NCI-H1105 (cell line): ENCODE results near the gene TCP11L1.
A peak's percentile ranks its signal among the peaks of the same experiment; 100 is the strongest.

Source experiments
- DNase-seq: peaks from one replicate; lab custom pipeline; 2025; lab: John Stamatoyannopoulos, UW

TCP11L1 gene, protein sequence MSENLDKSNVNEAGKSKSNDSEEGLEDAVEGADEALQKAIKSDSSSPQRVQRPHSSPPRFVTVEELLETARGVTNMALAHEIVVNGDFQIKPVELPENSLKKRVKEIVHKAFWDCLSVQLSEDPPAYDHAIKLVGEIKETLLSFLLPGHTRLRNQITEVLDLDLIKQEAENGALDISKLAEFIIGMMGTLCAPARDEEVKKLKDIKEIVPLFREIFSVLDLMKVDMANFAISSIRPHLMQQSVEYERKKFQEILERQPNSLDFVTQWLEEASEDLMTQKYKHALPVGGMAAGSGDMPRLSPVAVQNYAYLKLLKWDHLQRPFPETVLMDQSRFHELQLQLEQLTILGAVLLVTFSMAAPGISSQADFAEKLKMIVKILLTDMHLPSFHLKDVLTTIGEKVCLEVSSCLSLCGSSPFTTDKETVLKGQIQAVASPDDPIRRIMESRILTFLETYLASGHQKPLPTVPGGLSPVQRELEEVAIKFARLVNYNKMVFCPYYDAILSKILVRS

DNA sequence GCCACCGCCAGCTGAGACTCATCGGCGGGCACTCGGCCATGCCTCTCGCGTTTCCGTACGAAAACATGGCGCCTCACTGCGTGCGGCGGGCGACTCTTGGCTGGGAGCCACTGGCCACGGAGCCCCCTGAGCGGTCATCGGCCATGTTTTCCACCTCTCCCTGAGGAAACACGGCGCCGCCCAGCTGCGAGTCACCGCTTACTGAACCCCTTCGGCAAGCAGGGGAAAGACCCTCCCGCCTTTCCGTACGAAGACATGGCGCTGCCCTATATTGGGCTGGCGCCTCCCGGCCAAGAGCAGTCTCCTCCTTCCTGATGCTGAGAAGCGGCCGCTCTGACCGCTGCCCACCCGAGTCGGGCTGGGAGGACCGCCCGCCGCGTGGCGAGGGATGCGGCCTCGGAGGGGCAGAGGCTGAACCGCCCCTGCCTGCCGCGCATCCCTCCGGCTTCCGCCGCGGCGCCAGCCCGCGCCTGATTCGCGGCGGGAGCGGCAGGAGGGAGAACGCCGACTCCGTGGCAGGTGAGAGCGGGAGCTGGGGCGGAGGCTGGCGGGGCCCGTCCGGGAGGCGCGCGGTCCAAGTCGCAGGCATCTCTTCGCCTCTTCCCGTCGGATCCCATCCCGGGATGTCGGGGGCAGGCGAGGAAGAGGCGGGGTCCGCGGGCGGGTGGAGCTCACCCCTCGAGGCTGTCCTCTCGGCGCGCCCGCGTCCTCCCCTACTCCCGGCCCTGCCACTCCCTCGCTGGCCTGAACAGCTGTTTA is at the start of gene TCP11L1:
TCP11L1 (plus strand) TSS at position 299 of the 759 bp plus-strand sequence. CDS start 4,202 bp downstream, outside the sequence.
- peak; percentile 91 for DNase-seq

GRCh38 chr11:32990481-32990880 is 48.9 kb upstream of the TCP11L1 start:
- no peak for DNase-seq

- DNase-seq, result no peak
These were observed 47.9 kb upstream of the TCP11L1 start for GRCh38 chr11:32991427-32991826.

GRCh38 chr11:32991898-32992297 is 47.5 kb upstream of the TCP11L1 start:
- DNase-seq, result no peak

DNA sequence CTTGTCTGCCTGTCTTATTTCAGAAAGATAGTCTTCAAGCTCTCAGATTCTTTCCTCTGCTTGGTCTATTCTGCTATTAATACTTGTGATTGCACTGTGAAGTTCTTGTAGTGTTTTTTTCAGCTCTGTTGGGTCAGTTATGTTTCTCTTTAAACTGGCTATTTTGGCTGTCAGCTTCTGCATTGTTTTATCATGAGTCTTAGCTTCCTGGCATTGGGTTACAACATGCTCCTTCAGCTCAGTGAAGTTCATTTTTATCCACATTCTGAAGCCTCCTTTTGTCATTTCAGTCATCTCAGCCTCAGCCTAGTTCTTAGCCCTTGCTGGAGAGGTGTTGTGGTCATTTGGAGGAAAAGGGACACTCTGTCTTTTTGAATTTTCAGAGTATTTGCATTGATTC is 39.2 kb upstream of the TCP11L1 start:
- no peak for DNase-seq

- no peak for DNase-seq
These were observed 38.1 kb upstream of the TCP11L1 start for GRCh38 chr11:33001281-33001680.

GRCh38 chr11:33001751-33002542 is 37.4 kb upstream of the TCP11L1 start:
- no peak for DNase-seq

DNA sequence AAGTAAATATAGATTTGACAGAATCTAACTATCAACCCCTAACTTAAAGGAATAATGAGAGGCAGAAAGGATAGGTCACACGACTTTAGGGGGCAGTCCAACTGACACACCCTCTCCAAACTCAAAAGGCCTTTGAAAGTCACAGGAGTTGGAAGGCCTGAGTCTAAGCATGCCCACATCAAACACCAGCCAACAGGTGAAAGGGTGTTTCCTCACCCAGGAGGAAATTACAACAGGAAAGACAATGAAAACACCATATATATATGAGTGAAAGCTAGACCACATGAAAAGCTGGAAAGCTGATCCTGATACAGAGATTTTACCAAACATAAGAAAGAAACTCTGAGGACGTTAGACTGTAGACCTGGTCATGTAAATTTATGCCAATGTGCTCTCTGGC is 34.2 kb upstream of the TCP11L1 start:
- no peak for DNase-seq

DNA sequence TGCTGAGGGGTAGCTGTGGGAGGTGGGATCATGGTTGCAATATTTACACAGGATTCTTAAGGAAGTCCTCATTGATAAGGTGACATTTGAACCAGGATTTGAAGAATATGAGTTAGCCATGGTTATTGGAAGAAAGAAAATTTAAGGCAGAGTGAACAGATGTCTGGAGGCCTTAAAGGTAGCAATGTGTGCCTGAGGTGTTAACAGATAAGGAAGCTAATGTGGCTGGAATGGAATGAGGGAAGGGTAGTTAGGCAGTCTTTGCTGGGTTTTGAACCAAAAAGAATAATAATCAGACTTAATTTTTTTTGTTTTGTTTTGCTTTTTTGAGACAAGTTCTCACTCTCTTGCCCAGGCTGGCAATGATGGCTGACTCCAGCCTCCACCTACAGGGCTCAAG is 33.4 kb upstream of the TCP11L1 start:
- no peak for DNase-seq

DNA sequence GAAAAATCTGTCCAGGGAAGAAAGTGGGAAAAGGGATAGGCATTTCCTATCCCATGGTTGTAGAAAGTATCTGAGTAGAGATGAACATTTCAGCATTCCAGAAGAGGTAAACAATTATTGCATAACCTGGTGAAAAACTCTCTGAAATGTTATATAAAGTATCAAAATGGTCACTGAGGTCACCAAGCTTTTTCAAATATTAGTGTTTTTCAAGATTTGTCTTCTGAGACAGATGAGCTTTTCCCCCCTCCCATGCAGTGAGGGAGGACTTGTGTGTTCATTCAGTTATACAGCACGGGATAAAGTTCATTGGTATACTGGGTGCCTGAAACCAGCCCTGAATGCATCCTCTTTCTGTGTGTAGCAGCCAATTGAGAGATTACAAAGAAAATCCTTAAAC is 25.6 kb upstream of the TCP11L1 start:
- no peak for DNase-seq

DNA sequence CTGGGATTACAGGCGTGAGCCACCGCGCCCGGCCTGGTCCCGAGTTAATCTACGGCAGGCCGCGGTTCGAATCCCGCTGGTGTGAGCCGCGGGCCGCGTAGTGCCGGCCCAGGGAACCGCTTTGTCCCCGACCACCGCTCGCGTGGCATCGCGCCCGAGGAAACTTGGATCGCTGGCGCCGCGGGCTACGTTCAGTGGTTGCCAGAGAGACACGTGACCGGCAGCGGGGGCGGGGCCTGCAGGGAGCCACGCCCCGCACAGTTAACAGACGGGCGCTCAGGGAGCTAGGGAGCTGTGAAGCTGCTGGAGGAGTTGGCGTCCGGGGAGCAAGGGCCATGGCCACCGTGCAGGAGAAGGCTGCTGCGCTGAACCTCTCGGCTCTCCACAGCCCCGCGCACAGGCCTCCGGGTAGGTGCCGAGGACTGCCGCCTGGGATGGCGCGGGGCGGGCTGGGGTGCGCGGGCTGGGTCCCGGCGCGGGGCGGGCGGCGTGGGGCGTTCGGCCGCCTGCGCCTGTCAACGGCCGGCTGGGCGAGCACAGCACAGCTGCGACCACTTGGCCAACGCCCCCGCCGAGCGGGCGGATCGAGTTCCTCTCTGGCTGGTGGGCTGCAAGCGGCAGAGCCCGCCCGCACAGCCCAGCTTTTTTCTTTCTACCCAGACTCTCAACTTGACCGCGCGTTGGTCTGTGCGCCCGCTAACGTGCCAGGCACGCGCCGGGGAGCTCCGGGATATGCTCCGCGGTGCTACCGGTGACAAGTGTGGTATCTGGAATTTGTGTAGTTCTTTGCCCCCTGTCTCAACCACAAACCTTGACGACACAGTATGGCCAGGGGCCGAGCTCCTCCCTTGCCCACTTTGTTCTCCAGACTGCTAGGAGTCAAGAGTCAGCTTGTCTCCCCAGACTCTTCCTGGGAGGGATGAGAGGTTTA is 23.5 kb upstream of the TCP11L1 start, which contains the start of gene DEPDC7:
DEPDC7 (plus strand) TSS at position 258 of the 931 bp plus-strand sequence; CDS start at position 336, 78 bp downstream.
- peak; percentile 91 for DNase-seq

- DNase-seq, result no peak
These were observed 22.7 kb upstream of the TCP11L1 start for GRCh38 chr11:33016654-33017053.

GRCh38 chr11:33017478-33017877 is 21.9 kb upstream of the TCP11L1 start:
- no peak for DNase-seq

DNA sequence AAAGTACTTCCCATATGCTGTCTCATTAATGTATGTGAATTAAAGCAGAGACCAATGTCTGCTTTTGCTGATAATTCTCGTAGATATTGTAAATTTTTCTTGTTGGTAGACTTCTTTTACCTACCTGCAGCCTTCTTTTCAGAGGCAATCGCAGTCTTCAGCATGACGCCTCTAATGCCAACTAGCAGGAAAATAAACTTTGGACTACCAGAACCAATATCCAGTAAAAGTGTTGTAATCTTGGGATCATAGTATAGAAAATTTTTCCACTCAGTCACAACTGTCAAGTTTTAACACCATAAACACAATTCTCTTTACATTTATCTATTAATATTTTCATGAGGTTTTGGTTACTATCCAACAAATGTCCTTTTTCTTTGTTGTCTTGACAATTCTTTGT is 21.4 kb upstream of the TCP11L1 start:
- no peak for DNase-seq

DNA sequence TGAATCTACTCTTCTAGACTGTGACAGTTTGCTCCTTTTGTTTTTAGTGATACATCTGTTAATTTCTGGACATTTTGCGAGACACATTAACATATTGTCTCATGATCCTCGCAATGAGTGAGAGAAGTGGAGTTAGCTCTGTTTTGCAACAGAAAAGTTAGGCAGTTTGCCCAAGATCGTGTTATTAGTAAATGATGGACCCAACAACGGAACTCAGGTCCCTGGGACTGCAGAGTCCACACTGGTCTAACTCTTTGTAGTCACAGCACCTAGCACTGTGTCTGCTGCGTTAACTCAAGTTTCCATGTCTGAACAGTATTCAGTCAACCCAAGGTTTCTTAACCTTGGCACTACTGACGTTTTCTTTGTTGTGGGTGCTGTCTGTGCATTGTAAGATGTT is 20.5 kb upstream of the TCP11L1 start:
- no peak for DNase-seq

GRCh38 chr11:33021501-33021900 is 17.9 kb upstream of the TCP11L1 start:
- no peak for DNase-seq

- no peak for DNase-seq
These were observed 17.4 kb upstream of the TCP11L1 start for GRCh38 chr11:33021937-33022336.

- no peak for DNase-seq
These were observed 14.0 kb upstream of the TCP11L1 start for GRCh38 chr11:33025339-33025722.

DNA sequence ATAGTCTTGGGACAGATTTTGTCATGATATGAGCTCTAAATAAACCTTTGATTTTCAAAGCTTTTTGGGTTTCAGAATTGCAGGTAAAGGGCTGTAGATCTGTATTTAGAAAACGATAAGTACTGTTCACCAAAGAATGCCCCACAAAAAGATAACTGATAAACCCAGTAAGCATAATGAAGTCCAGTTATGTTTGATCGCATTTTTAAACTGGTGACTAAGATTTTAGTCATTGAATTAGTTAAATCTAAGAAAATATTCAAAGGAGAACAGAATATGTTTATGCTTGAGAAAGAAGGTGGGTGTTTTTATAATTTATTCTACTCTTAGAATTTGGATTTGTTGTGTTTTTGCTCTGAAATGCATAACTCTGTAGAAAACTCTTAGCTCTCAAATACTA is 12.1 kb upstream of the TCP11L1 start:
- DNase-seq, result no peak

DNA sequence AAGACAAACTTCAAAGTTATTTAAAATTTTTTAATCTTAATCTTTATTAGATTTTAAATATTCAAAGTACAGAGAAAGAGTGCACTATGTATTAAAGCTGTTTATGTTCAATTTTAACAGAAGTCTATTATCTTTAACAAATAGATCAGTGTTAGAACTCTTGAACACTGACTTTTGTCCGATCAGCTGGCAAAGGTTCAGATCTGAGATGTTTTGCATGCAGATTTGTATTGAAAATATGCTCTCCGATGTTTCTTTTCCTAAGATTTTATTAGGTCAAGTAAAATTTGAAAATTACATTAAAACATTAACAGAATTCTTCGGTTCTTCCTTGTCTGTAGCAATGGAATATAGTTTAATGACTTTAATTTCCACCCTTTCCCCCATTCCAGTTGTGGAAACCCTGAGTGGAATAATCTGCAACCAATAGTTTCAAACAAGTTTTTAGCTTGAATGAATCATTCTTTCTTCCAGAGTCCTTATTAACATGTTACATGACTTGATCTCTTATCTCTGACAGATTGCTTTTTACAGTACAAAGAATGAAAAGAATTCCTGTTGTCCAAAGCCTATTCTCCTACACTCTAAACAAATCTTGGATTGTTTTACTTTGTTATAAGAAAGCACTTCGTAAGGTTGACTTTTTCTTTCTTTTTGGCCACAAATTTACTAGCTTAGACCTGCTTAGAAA is 11.4 kb upstream of the TCP11L1 start:
- no peak for DNase-seq

DNA sequence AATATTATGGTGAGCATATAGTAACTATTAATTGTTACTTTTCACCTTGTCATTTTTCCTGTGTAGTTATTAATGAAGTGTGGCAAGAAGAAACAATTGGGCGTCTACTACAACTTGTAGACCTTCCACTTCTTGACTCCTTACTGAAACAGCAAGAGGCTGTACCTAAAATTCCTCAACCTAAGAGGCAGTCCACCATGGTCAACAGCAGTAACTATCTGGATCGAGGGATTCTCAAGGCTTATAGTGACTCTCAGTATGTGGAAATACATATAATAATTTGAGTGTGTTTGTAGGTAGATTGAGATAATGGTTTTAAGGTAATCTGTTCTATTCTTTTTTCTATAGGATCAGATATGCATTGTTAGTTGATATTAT is 10.8 kb upstream of the TCP11L1 start:
- DNase-seq, result no peak
